IMR-90 (cell line): Measurements from ENCODE around the gene CAPSL. TPM values are rescaled to one million over a fixed set of nuclear protein-coding genes. Genes with fewer than 3 reads are reported as not detected.

ENCODE experiments used
- ATAC-seq: fragments of 200-7000 bp; cut with Tn5 transposase; 2 replicates; pipeline ENCODE4 v1.9.1; 2020; ENCODE audit warnings: low read depth, mild to moderate bottlenecking, moderate library complexity
- BruUV-seq: library from RNA; stranded (reverse); fragments of 400-500 nt; replicated peaks from 2 replicates; lab custom pipeline; 2021; lab: Mats Ljungman, UMichigan
- CTCF ChIA-PET: fragments of 300-600 bp; formaldehyde crosslinking; extraction: SDS; loops from one replicate; lab custom pipeline; 2021; ENCODE audit warnings: antibody characterized with exemption; lab: Yijun Ruan, JAX
- POLR2A ChIA-PET: fragments of 300-600 bp; sonication (Branson Sonifier 250); formaldehyde crosslinking; loops from one replicate; lab custom pipeline; 2022; ENCODE audit warnings: antibody characterized with exemption; ENCODE audit not compliant: unreplicated experiment; lab: Charles Lee
- DNase-seq: peaks from one replicate; pipeline ENCODE4 v3.0.0; 2013
- H2AFZ ChIP-seq: replicated peaks from 2 replicates; pipeline ENCODE3; 2013; ENCODE audit warnings: low read length, mild to moderate bottlenecking; ENCODE audit not compliant: poor library complexity
- H2AK5ac ChIP-seq: 2 replicates; pipeline ENCODE4 v1.6.1; 2013; ENCODE audit warnings: low read depth, low read length, inconsistent platforms
- H2AK9ac ChIP-seq: replicated peaks from 2 replicates; pipeline ENCODE3; 2013; ENCODE audit warnings: mild to moderate bottlenecking, low read depth, low read length, moderate library complexity; ENCODE audit not compliant: poor library complexity
- H2BK120ac ChIP-seq: 2 replicates; pipeline ENCODE4 v1.6.1; 2013; ENCODE audit warnings: low read depth, low read length, inconsistent platforms
- H2BK15ac ChIP-seq: 3 replicates; pipeline ENCODE4 v1.6.1; 2013; ENCODE audit warnings: low read depth, low read length, inconsistent platforms
- H2BK20ac ChIP-seq: 2 replicates; pipeline ENCODE4 v1.6.1; 2013; ENCODE audit warnings: low read depth, mild to moderate bottlenecking, inconsistent platforms, low read length, moderate library complexity
- H2BK5ac ChIP-seq: 2 replicates; pipeline ENCODE4 v1.6.1; 2013; ENCODE audit warnings: mild to moderate bottlenecking, low read depth, low read length, inconsistent platforms; ENCODE audit not compliant: poor library complexity, severe bottlenecking
- H3K14ac ChIP-seq: replicated peaks from 2 replicates; pipeline ENCODE4 v1.6.1; 2013; ENCODE audit warnings: low read depth, low read length, inconsistent platforms
- H3K18ac ChIP-seq: 2 replicates; pipeline ENCODE4 v1.6.1; 2013; ENCODE audit warnings: low read depth, low read length, control low read depth
- H3K23ac ChIP-seq: 2 replicates; pipeline ENCODE4 v1.6.1; 2013; ENCODE audit warnings: low read depth, low read length, inconsistent platforms
- H3K27ac ChIP-seq: 2 replicates; pipeline ENCODE4 v1.5.1; 2013; ENCODE audit warnings: mild to moderate bottlenecking, control low read depth, low read length; ENCODE audit not compliant: insufficient read depth
- H3K27me3 ChIP-seq: 2 replicates; pipeline ENCODE4 v1.6.1; 2013; ENCODE audit warnings: low read length; ENCODE audit not compliant: control insufficient read depth, insufficient read depth
- H3K36me3 ChIP-seq: 2 replicates; pipeline ENCODE4 v1.6.1; 2013; ENCODE audit warnings: low read length, mixed read lengths; ENCODE audit not compliant: control insufficient read depth, insufficient read depth
- H3K4ac ChIP-seq: 2 replicates; pipeline ENCODE4 v1.6.1; 2013; ENCODE audit warnings: low read depth, low read length, inconsistent platforms
- H3K4me1 ChIP-seq: 2 replicates; pipeline ENCODE4 v1.6.1; 2013; ENCODE audit warnings: low read length, mixed read lengths; ENCODE audit not compliant: control insufficient read depth, insufficient read depth
- H3K4me2 ChIP-seq: 2 replicates; pipeline ENCODE4 v1.6.1; 2013; ENCODE audit warnings: low read depth, mild to moderate bottlenecking, control low read depth, low read length, moderate library complexity
- H3K4me3 ChIP-seq: 2 replicates; pipeline ENCODE4 v1.5.1; 2013; ENCODE audit warnings: low read depth, mild to moderate bottlenecking, control low read depth, low read length, moderate library complexity; ENCODE audit not compliant: insufficient read depth
- H3K56ac ChIP-seq: 2 replicates; pipeline ENCODE4 v1.6.1; 2013; ENCODE audit warnings: low read length, inconsistent platforms; ENCODE audit not compliant: insufficient read depth; ENCODE audit errors: extremely low read depth
- H3K79me1 ChIP-seq, 2 experiments: 2 replicates each; pipeline ENCODE4 v1.6.1; 2013; ENCODE audit warnings: low read length in 2 of 2, inconsistent platforms in 1 of 2, low read depth in 1 of 2
- H3K9ac ChIP-seq: 2 replicates; pipeline ENCODE4 v1.6.1; 2013; ENCODE audit warnings: low read depth, low read length, control low read depth
- H3K9me1 ChIP-seq: 2 replicates; pipeline ENCODE4 v1.6.1; 2013; ENCODE audit warnings: low read length, inconsistent platforms; ENCODE audit not compliant: insufficient read depth
- H3K9me3 ChIP-seq: 2 replicates; pipeline ENCODE4 v1.6.1; 2013; ENCODE audit warnings: low read length; ENCODE audit not compliant: control insufficient read depth, insufficient read depth
- H4K20me1 ChIP-seq: 2 replicates; pipeline ENCODE4 v1.6.1; 2013; ENCODE audit warnings: low read length, inconsistent platforms; ENCODE audit not compliant: insufficient read depth
- H4K5ac ChIP-seq: 2 replicates; pipeline ENCODE4 v1.6.1; 2013; ENCODE audit warnings: mild to moderate bottlenecking, low read depth, low read length, control low read depth
- H4K8ac ChIP-seq, 2 experiments: 2 replicates each; pipeline ENCODE4 v1.6.1; 2013; ENCODE audit warnings: low read depth in 2 of 2, low read length in 2 of 2, control low read depth in 1 of 2, inconsistent platforms in 1 of 2
- H4K91ac ChIP-seq: 2 replicates; pipeline ENCODE4 v1.6.1; 2013; ENCODE audit warnings: low read depth, low read length, inconsistent platforms; ENCODE audit not compliant: insufficient read depth
- BHLHE40 ChIP-seq: fragments of 150-350 bp; IDR thresholded peaks from 2 replicates; pipeline ENCODE4 v1.6.1; 2016; ENCODE audit warnings: mild to moderate bottlenecking, low read depth, low read length
- CEBPB ChIP-seq: IDR thresholded peaks from 2 replicates; pipeline ENCODE4 v1.6.1; 2012; ENCODE audit warnings: low read depth, low read length, improper control_type of control experiment
- CHD1 ChIP-seq: IDR thresholded peaks from 2 replicates; pipeline ENCODE4 v1.6.1; 2012; ENCODE audit warnings: low read depth, low read length, improper control_type of control experiment
- ELK1 ChIP-seq: fragments of 150-350 bp; IDR thresholded peaks from 2 replicates; pipeline ENCODE4 v1.6.1; 2016; ENCODE audit warnings: low read depth, mild to moderate bottlenecking, low read length, moderate library complexity, borderline replicate concordance
- FOS ChIP-seq: fragments of 150-350 bp; IDR thresholded peaks from 2 replicates; pipeline ENCODE4 v1.6.1; 2016; ENCODE audit warnings: low read depth, low read length
- MAFK ChIP-seq: IDR thresholded peaks from 2 replicates; pipeline ENCODE4 v1.6.1; 2012; ENCODE audit warnings: low read depth, low read length, improper control_type of control experiment
- MXI1 ChIP-seq: IDR thresholded peaks from 2 replicates; pipeline ENCODE4 v1.6.1; 2012; ENCODE audit warnings: low read depth, mild to moderate bottlenecking, low read length, moderate library complexity, borderline replicate concordance
- NFE2L2 ChIP-seq: fragments of 150-350 bp; IDR thresholded peaks from 2 replicates; pipeline ENCODE4 v1.6.1; 2016; ENCODE audit warnings: low read depth, mild to moderate bottlenecking, low read length
- POLR2A ChIP-seq: IDR thresholded peaks from 2 replicates; pipeline ENCODE4 v1.6.1; 2012; ENCODE audit warnings: mild to moderate bottlenecking, low read depth, low read length
- RAD21 ChIP-seq: IDR thresholded peaks from 2 replicates; pipeline ENCODE4 v1.6.1; 2012; ENCODE audit warnings: low read length, improper control_type of control experiment
- RCOR1 ChIP-seq: IDR thresholded peaks from 2 replicates; pipeline ENCODE4 v1.6.1; 2012; ENCODE audit warnings: mild to moderate bottlenecking, low read length, improper control_type of control experiment; ENCODE audit not compliant: insufficient replicate concordance
- RFX5 ChIP-seq: IDR thresholded peaks from 2 replicates; pipeline ENCODE4 v1.8.0; 2012; ENCODE audit warnings: low read depth, mild to moderate bottlenecking, low read length, moderate library complexity
- SMC3 ChIP-seq: fragments of 150-350 bp; IDR thresholded peaks from 2 replicates; pipeline ENCODE4 v1.6.1; 2016; ENCODE audit warnings: low read depth, mild to moderate bottlenecking, antibody characterized with exemption, low read length, moderate library complexity
- WGBS, 2 experiments: methylation state at CpG; one replicate each; pipeline versions ENCODE4 v1.1.5 to v1.1.7; 2013; ENCODE audit warnings: missing lambda C conversion rate in 2 of 2; ENCODE audit not compliant: insufficient read length in 1 of 2; ENCODE audit errors: extremely low coverage in 2 of 2; 5-methylcytosine and 5-hydroxymethylcytosine counted together
- dilution Hi-C: fragments of 300-500 bp; cut with HindIII; formaldehyde crosslinking; loops from one replicate; pipeline ENCODE4 v1.14.3; 2018; ENCODE audit warnings: low sequenced_read_pairs; ENCODE audit not compliant: unreplicated experiment
- in situ Hi-C: fragments of 300-500 bp; cut with MboI; formaldehyde crosslinking; loops from 3 replicates; pipeline ENCODE4 v1.14.3; 2019; ENCODE audit warnings: low sequenced_read_pairs, inconsistent platforms, mixed read lengths
- intact Hi-C: fragments of 100-400 bp; cut with micrococcal nuclease; formaldehyde crosslinking; loops from 2 replicates; pipeline ENCODE4 v1.10.0; 2022
- polyA plus RNA-seq, 3 experiments: library from polyadenylated mRNA; depleted of rRNA; stranded (reverse); fragments of >200 nt; gene quantifications; 2 replicates each; pipeline ENCODE4 v1.2.3, GENCODE V29; 2012; ENCODE audit warnings: low replicate concordance in 1 of 3
- total RNA-seq: library from RNA; depleted of rRNA; stranded (reverse); fragments of >200 nt; gene quantifications from 2 replicates; pipeline ENCODE4 v1.2.3, GENCODE V29; 2012
- TF ChIP-seq, protein P1 (sequence below): fragments of 150-350 bp; IDR thresholded peaks from 2 replicates; pipeline ENCODE4 v1.6.1; 2017; ENCODE audit warnings: mild to moderate bottlenecking, antibody characterized with exemption, low read length, low read depth

Gene CAPSL
- total and polyA plus RNA-seq, 2 of the 4 experiments (the other 2 are of a cell fraction), result 0.09 TPM; not detected in 1

- DNase-seq, result peak; percentile 64
- Histone ChIP-seq H3K27ac (peak overlapping the region; percentile 40; the same call in 1 of the 2 replicates), H3K18ac (peak overlapping the region; percentile 69; the same call in 1 of the 2 replicates), H3K9me1 (no peaks in the 10 kb centered on the region), H2BK120ac (peak overlapping the region; percentile 29), H3K79me1 (no peaks in the 10 kb centered on the region), H2BK15ac (peak overlapping the region; percentile 46; the same call in 1 of the 3 replicates), H3K27me3 (no peaks in the 10 kb centered on the region), H2AFZ (no peak overlapping the region), H3K36me3 (no peaks in the 10 kb centered on the region), H2BK5ac (peak overlapping the region; percentile 56), H3K9ac (no peak overlapping the region), H2BK20ac (peak overlapping the region; percentile 17; the same call in 1 of the 2 replicates), H3K4me3 (no peak overlapping the region), H3K56ac (no peak overlapping the region), H3K23ac (no peak overlapping the region), H3K4me1 (peaks cover 8% of the 10 kb centered on the region), H3K4me2 (peak overlapping the region; percentile 78), H2AK9ac (no peak overlapping the region), H4K20me1 (no peaks in the 10 kb centered on the region), H4K5ac (peak overlapping the region; percentile 61; the same call in 1 of the 2 replicates), H4K8ac (peak overlapping the region; percentile 8 to 31; a peak in 3 of 4 replicates), H2AK5ac (peak overlapping the region; percentile 15; the same call in 1 of the 2 replicates), H3K9me3 (no peaks in the 10 kb centered on the region), H4K91ac (no peak overlapping the region; the same call in 1 of the 2 replicates), H3K4ac (peak overlapping the region; percentile 38; the same call in 1 of the 2 replicates), H3K14ac (0 out of 2 replicates have a peak overlapping the region, but pooled peaks have one; percentile 22)
- dilution Hi-C loops, result no loop called here
- BruUV-seq, result no TSS peak
- intact Hi-C loops, result no loop called here
- ChIA-PET CTCF (interaction anchor here (0.5 kb wide), 1 partner anchor 229 kb away, joined by 3 read pairs; no protein-coding TSS in a partner anchor), POLR2A (no interaction called here)
- in situ Hi-C loops, result no loop called here
- peak; percentile 97 for ATAC-seq
- 88% methylated on average over 3 of the region's 5 CpGs; no CpG with 5 or more reads in 1 of the 2 experiments for WGBS, 2 experiments
- TF ChIP-seq FOS (no peak), RCOR1 (no peak), SMC3 (no peak), BHLHE40 (no peak), CHD1 (no peak), ELK1 (no peak), CEBPB (no peak), POLR2A (no peak), MAFK (no peak), NFE2L2 (no peak), RFX5 (no peak), RAD21 (no peak), MXI1 (no peak)
- TF ChIP-seq, protein P1, sequence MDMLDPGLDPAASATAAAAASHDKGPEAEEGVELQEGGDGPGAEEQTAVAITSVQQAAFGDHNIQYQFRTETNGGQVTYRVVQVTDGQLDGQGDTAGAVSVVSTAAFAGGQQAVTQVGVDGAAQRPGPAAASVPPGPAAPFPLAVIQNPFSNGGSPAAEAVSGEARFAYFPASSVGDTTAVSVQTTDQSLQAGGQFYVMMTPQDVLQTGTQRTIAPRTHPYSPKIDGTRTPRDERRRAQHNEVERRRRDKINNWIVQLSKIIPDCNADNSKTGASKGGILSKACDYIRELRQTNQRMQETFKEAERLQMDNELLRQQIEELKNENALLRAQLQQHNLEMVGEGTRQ, result no peak
Observed at GRCh38 chr5:35890021-35891020, 48.1 kb downstream of the CAPSL start.
